SK-N-SH (cell line): ENCODE measurements around the gene FCER2.

Source experiments
- CHD2 ChIP-seq: fragments of 150-350 bp; IDR thresholded peaks from 2 replicates; pipeline ENCODE4 v1.6.1; 2018; ENCODE audit warnings: low read length; ENCODE audit not compliant: partially characterized antibody
- CTCF ChIP-seq: fragments of 200-600 bp; sonication (generic); IDR thresholded peaks from 2 replicates; pipeline ENCODE4 v1.6.1; 2017; ENCODE audit warnings: antibody characterized with exemption, mild to moderate bottlenecking, moderate library complexity
- FOXJ3 ChIP-seq: sonication (generic); formaldehyde crosslinking; IDR thresholded peaks from 2 replicates; pipeline ENCODE4 v1.5.1; 2020; ENCODE audit warnings: mild to moderate bottlenecking, missing genetic modification reagents
- IRF3 ChIP-seq: fragments of 150-350 bp; IDR thresholded peaks from 2 replicates; pipeline ENCODE4 v1.6.1; 2016; ENCODE audit warnings: mild to moderate bottlenecking, low read depth, low read length
- MEF2A ChIP-seq: IDR thresholded peaks from 2 replicates; pipeline ENCODE4 v1.4.0; 2012; ENCODE audit warnings: low read depth, borderline replicate concordance
- NFIC ChIP-seq: IDR thresholded peaks from 2 replicates; pipeline ENCODE4 v1.4.0; 2012; ENCODE audit warnings: borderline replicate concordance
- NRF1 ChIP-seq: IDR thresholded peaks from 2 replicates; pipeline ENCODE4 v1.6.1; 2012; ENCODE audit warnings: low read depth, mild to moderate bottlenecking, low read length
- RCOR1 ChIP-seq: fragments of 150-350 bp; IDR thresholded peaks from 2 replicates; pipeline ENCODE4 v1.6.1; 2017; ENCODE audit warnings: antibody characterized with exemption, low read length
- SMC3 ChIP-seq: IDR thresholded peaks from 2 replicates; pipeline ENCODE4 v1.6.1; 2012; ENCODE audit warnings: low read depth, low read length, improper control_type of control experiment
- TEAD4 ChIP-seq: IDR thresholded peaks from 2 replicates; pipeline ENCODE4 v1.4.0; 2012; ENCODE audit warnings: mild to moderate bottlenecking, borderline replicate concordance; ENCODE audit not compliant: insufficient read depth
- USF1 ChIP-seq: IDR thresholded peaks from 2 replicates; pipeline ENCODE4 v1.4.0; 2012; ENCODE audit warnings: low read depth, borderline replicate concordance

GRCh38 chr19:7722231-7722651 lies 20.3 kb upstream of the FCER2 start:
- TF ChIP-seq CHD2 (no peak), MEF2A (no peak), SMC3 (no peak), USF1 (no peak), CTCF (no peak), NFIC (no peak), IRF3 (no peak), TEAD4 (no peak), NRF1 (no peak), RCOR1 (no peak), FOXJ3 (CRISPR knock-in tag) (no peak)
